GM19023 (cell line): ENCODE measurements around the gene ATP6V1C2.

Experiments
- ATAC-seq: cut with Tn5 transposase; IDR thresholded peaks from one replicate; pipeline ENCODE4 v1.9.1; 2021; ENCODE audit warnings: mild to moderate bottlenecking, moderate library complexity; ENCODE audit not compliant: unreplicated experiment

Gene ATP6V1C2, protein sequence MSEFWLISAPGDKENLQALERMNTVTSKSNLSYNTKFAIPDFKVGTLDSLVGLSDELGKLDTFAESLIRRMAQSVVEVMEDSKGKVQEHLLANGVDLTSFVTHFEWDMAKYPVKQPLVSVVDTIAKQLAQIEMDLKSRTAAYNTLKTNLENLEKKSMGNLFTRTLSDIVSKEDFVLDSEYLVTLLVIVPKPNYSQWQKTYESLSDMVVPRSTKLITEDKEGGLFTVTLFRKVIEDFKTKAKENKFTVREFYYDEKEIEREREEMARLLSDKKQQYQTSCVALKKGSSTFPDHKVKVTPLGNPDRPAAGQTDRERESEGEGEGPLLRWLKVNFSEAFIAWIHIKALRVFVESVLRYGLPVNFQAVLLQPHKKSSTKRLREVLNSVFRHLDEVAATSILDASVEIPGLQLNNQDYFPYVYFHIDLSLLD

DNA sequence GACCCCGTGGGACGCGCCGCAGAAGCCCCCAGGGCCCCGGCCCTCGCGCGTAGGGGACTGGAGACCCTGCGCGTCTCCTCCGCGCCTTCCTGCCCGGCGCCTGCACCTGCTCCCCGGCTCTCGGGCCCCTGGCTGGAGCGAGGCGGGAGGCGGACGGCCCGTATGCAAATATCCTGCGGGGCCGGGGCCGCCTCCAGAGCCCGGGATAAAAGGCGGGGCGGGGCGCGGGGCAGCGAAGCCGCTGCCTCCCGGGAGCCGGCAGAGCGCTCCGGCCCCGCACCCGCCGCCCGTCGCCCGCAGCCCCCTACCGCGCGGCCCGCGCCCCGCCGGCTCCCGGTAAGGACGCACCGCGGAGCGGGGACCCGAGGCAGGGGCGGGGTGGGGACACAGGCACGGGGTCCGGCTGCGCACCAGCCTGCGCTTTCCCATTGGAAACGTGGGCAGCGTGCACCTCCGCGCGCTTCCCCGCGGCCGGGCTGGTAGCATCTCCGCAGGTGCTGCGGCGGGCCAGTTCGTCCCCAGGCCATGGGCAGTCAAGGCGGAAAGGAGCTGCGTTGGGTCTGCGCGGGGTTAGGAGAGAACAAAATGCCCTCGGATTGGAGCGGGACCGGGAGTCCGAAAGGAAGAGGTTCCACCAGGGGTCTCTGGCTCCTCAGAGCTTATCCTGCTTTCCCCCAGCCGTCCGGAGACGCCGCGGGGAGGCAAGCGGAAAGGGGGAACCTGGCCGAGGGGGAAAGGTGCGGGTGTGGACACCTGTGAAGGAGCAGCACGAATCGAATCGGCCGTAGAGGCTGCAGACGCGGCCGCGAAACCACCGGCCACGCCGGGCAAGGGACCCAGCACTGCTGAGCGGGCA, at the start of gene ATP6V1C2:
Gene ATP6V1C2 (plus strand): TSS at position 235 of the 856 bp plus-strand sequence. CDS start 1,220 bp downstream, outside the sequence.
- peak; percentile 77 for ATAC-seq

DNA sequence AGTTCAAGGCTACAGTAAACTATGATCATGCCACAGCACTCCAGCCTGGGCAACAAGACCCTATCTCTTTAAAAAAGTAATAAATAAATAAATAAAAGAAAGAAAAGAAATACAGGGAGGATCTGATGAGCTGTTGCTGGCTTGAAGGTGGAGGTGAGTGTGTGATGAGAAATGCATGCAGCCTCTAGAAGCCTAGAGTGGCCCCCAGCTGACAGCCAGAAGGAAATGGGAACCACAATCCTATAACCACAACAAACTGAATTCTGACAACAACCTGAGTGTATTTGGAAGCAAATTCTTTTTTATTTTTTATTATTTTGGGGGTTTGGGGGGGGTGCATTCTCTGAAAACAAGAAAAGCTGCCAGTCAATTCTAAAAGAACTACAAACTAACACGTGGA, 46.3 kb upstream of the ATP6V1C2 start:
- no peak for ATAC-seq

- ATAC-seq: no peak
Measured at GRCh38 chr2:10678225-10678624, 43.2 kb upstream of the ATP6V1C2 start.

- ATAC-seq: no peak
Measured at GRCh38 chr2:10680214-10680613, 41.2 kb upstream of the ATP6V1C2 start.

DNA sequence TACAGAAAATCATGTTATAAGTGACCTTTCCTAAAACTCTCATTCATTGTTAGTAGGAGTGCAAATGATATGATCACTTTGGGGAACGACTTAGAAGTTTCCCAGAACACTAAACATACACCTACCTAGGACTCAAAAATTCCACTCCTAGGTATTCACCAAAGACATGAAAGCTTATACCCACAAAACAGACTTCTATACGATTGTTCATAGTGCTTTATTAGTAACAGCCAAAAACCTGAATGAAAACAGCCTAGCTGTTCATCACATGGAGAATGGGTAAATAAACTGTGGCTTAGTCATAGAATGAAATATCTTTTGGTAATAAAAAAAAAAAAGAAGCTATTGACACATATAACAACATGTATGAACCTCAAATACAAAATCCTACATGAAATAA, 40.5 kb upstream of the ATP6V1C2 start:
- no peak for ATAC-seq

DNA sequence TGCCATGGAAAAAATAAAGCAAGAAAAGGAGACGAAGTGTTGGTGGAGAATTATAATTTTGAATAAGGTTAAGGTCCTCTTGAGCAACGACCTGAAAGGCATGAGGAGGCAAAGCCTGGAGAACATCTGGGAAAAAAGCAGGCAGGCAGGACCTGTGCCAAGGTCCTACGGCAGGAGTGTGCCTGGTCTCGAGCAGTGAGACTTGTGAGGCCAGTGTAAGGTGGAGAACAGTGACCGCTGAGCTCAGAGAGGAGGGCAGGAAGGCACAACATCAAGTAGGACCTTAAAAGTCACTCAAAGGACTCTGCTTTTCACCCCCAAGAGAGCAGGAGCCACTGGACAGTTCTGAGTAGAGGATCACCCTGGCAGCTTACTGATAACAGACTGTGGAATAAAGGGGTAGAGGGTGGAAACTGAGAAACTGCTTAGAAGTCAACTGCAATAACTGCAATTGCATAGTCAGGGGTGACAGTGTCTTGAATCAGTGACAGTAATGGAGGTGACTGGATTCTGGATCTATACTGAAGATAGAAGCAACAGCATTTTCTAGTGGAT, 35.2 kb upstream of the ATP6V1C2 start:
- no peak for ATAC-seq

DNA sequence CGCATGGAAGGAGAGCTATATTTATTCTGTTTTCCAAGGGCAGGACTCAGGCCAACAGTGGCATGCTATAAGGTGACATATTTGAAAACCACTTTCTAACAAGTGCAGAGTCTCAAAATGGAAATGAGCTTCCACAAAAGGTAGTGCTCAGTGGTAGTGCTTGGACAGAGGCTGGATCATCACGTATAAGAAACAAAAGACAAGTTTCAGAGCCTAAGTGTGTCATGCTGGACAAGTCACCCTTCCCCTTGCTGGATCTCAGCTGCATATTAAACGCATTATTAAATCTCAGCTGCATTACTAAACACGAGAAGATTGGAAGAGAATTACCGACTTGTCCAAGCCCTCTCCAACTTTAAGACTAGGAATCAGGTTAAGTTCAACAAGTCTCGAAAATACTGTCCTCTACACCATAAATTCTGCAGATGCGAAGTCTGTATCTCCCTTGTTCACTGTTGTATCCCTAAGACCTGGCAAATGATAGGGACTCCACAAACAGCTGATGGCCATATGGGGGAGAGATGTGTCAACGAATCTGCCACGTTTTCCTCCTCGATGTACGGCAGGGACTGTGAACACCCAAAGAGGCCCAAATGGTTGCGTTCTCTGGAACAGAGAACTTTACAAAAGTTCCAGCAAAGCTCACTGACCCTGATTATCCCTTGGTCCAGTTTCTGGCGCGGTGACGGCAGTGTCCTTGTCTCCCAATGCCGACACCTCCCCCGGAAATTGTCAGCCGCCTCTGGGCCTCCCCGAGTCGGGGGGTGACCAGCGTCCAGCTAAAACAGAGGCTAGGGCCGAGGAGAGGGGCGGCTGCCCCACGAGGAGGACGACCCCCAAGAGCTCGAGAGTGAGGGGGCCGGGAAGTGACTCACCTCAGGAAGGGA, 32.3 kb upstream of the ATP6V1C2 start:
- peak; percentile 44 for ATAC-seq

GRCh38 chr2:10691521-10691920, 29.9 kb upstream of the ATP6V1C2 start:
- no peak for ATAC-seq

DNA sequence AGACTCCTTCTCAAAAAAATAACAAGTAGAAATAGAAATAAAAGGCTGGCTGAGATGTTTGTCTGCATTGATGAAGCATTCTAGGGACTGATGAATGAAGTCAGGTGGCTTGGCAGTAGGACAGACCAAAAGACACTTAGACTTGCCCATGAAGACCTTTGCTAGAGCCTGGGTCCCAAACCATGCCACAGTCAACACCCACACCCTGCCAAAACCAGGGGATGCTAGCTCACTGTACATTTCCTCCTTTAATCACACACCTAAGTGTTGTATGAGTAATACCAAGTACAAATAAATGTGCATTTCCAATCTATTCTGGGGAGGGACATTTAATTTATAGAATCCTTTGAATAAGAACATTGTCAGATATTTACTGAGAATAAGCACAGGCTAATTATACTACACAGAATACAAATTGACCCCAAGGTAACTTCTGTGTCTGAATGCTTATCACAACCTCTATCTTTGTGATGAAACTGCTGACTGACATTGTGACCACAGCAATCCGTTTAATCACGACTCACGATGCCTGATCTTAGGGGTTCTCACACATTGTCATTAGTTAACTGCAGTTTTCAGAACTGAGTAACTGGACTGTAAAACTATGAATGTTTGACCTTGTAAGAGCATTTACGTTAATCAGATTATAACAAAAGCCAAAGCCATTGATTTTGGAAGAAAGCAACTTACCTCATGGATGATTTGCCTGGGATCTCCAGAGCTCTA, 21.2 kb upstream of the ATP6V1C2 start:
- ATAC-seq: no peak

DNA sequence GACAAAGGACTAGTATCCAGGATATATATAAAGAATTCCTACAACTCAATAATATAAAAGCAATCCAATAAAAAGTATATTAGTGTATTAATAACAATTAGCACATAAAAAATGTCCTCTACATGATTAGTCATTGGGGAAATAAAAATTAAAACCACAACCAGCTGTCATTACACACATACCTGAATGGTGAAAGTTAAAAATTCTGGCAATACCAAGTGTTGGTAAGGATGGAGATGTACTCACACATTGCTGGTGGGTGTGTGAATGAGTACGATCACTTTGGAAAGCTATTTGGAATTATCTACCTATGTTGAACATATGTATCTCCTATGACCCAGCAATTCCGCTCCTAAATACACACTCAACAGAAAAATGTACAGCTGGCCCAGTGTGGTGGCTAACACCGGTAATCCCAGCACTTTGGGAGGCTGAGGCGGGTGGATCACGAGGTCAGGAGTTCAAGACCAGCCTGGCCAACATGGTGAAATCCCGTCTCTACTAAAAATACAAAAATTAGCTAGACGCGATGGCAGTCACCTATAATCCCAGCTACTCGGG, 17.3 kb upstream of the ATP6V1C2 start:
- no peak for ATAC-seq

- no peak for ATAC-seq
Measured at GRCh38 chr2:10706033-10706432, 15.4 kb upstream of the ATP6V1C2 start.

GRCh38 chr2:10707831-10708230, 13.6 kb upstream of the ATP6V1C2 start:
- no peak for ATAC-seq

DNA sequence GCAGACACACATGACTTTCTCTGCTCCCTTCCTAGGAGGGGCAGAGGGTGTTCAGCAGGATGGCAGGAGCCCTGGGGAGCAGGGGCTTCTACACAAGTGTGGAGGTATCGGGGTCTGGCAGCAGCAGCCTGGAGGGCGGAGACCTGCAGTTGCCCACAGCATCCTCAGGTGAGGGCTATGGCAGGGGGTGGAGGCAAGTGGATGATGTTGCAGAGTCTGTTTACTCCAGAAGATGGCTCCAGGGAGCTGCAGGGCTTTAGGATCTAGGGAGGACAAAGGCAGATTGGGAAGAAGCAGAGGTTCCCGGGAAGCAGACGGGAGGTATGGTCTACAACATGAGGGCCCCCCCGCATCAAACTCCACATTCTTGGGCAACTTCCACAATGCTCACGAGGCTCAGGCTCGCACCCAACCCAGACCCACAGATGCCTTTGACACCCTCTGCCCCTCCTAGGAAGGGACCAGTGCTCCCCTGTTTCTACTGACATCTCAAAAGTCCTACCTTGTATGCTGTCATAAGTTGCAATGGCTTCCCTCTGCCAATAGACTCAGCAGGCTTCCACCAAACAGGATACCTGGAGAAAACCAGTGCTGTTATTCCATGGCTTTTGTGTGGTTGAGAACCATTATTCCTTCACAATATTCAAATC, 12.0 kb upstream of the ATP6V1C2 start:
- no peak for ATAC-seq

GRCh38 chr2:10712185-10712809, 9.1 kb upstream of the ATP6V1C2 start:
- ATAC-seq: no peak

GRCh38 chr2:10716581-10716980, 4.8 kb upstream of the ATP6V1C2 start:
- ATAC-seq: no peak

- ATAC-seq: no peak
Measured at GRCh38 chr2:10717628-10718027, 3.8 kb upstream of the ATP6V1C2 start.

DNA sequence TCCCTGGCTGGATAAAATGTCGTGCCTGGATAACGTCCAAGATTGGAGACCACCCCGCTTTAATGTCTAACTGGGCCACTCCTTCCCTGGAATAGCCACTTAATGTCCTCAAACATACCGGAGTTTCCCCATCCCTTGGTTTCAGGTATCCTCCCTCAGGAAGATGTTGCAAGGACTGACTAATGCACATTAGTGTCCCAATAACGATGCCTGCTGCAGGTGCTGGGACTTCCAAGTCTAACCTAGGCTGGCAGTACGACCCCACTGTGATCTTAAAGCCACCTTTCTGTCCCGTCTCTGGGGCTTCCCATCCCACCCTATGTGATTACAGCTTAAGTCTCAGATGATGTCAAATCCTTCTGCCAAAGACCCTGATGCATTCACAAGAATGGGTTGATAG, 1.1 kb upstream of the ATP6V1C2 start:
- ATAC-seq: no peak

- peak; percentile 16 for ATAC-seq
Measured at GRCh38 chr2:10720947-10721395, 459 bp upstream of the ATP6V1C2 start.
